HCEC 1CT (cell line): Measurements from ENCODE around the gene RPL15.

Source experiments
- DNase-seq: peaks from one replicate; pipeline ENCODE4 v3.0.0-alpha.2; 2017

RPL15 gene

GRCh38 chr3:23968463-23969184 is 51.7 kb downstream of the RPL15 start:
- peak; percentile 83 for DNase-seq

- no peak for DNase-seq
These were observed 52.5 kb downstream of the RPL15 start for GRCh38 chr3:23969393-23969792.
